K562 (cell line): ENCODE measurements around the gene SH3BGRL2. TPM values are rescaled to one million over a fixed set of nuclear protein-coding genes. Genes with fewer than 3 reads are reported as not detected.

Source experiments
- ATAC-seq: fragments of 200-7000 bp; cut with Tn5 transposase; 3 replicates; pipeline ENCODE4 v1.9.1; 2020; ENCODE audit warnings: moderate library complexity
- BruUV-seq: library from RNA; stranded (reverse); fragments of 400-500 nt; replicated peaks from 2 replicates; lab custom pipeline; 2021; lab: Mats Ljungman, UMichigan
- CTCF ChIA-PET: fragments of 300-600 bp; formaldehyde crosslinking; extraction: SDS; loops from one replicate; lab custom pipeline; 2021; ENCODE audit warnings: low intra/inter-chr PET ratio; lab: Yijun Ruan, JAX
- POLR2A ChIA-PET: fragments of 300-600, 350-650 bp; sonication (Branson Sonifier 250); formaldehyde crosslinking; extraction: SDS; loops from one replicate; lab custom pipeline; 2021; ENCODE audit warnings: antibody characterized with exemption, inconsistent platforms; lab: Yijun Ruan, JAX
- DNase-seq, 4 experiments: peaks; one replicate each; pipeline versions ENCODE4 v3.0.0 to v3.0.0-alpha.2; 2011 to 2018; ENCODE audit warnings: low spot score in 3 of 4, mixed read lengths in 3 of 4; ENCODE audit errors: extremely low read depth in 1 of 4
- FAIRE-seq: peaks from 2 replicates; lab custom pipeline; 2011; peaks lifted over from hg19 to GRCh38; lab: Jason Lieb, UNC
- H2AFZ ChIP-seq: 2 replicates; pipeline ENCODE4 v1.6.0; 2011; ENCODE audit warnings: low read depth, low read length, control low read depth, inconsistent platforms
- H3K27ac ChIP-seq: fragments of 200-600 bp; 3 replicates; pipeline ENCODE4 v1.8.0; 2011; ENCODE audit warnings: low read depth, mild to moderate bottlenecking, control low read depth, inconsistent platforms, low read length, moderate library complexity, mixed read lengths; ENCODE audit errors: extremely low read depth
- H3K27me3 ChIP-seq, 2 experiments: fragments of 300-600 bp in 1 of 2; 2 replicates in 1 of 2; 3 replicates in 1 of 2; pipeline versions ENCODE4 v1.6.0 to v1.8.0; 2011; ENCODE audit warnings: inconsistent platforms in 2 of 2, low read length in 2 of 2, mild to moderate bottlenecking in 1 of 2, mixed read lengths in 1 of 2, moderate library complexity in 1 of 2; ENCODE audit not compliant: control insufficient read depth in 2 of 2, insufficient read depth in 2 of 2
- H3K36me3 ChIP-seq: fragments of 300-600 bp; 3 replicates; pipeline ENCODE4 v1.8.0; 2011; ENCODE audit warnings: mild to moderate bottlenecking, low read length, inconsistent platforms; ENCODE audit not compliant: control insufficient read depth, insufficient read depth
- H3K4me1 ChIP-seq, 2 experiments: fragments of 200-600 bp in 1 of 2; replicated peaks in 1 of 2; 2 replicates in 1 of 2; 3 replicates in 1 of 2; pipeline versions ENCODE4 v1.5.1 to v1.8.0; 2011; ENCODE audit warnings: inconsistent platforms in 2 of 2, low read length in 2 of 2, mild to moderate bottlenecking in 1 of 2, mixed read lengths in 1 of 2, moderate library complexity in 1 of 2; ENCODE audit not compliant: control insufficient read depth in 2 of 2, insufficient read depth in 2 of 2
- H3K4me2 ChIP-seq: 2 replicates; pipeline ENCODE4 v1.6.1; 2011; ENCODE audit warnings: low read length, control low read depth, inconsistent platforms, mixed read lengths; ENCODE audit not compliant: insufficient read depth
- H3K4me3 ChIP-seq: fragments of 200-600 bp; sonication (generic), shearing (Covaris generic); 2 replicates; pipeline ENCODE4 v1.5.1; 2016; ENCODE audit warnings: control low read depth, inconsistent platforms
- H3K79me2 ChIP-seq: fragments of 200-600 bp; 3 replicates; pipeline ENCODE4 v1.8.0; 2011; ENCODE audit warnings: low read length, inconsistent platforms; ENCODE audit not compliant: control insufficient read depth, insufficient read depth
- H3K9ac ChIP-seq, 2 experiments: 2 replicates each; pipeline versions ENCODE4 v1.6.0 to v1.6.1; 2011; ENCODE audit warnings: low read depth in 2 of 2, low read length in 2 of 2, control low read depth in 1 of 2, inconsistent platforms in 1 of 2, mild to moderate bottlenecking in 1 of 2, mixed read lengths in 1 of 2; ENCODE audit not compliant: insufficient read depth in 1 of 2
- H3K9me1 ChIP-seq: one replicate; pipeline ENCODE4 v1.6.0; 2011; ENCODE audit warnings: inconsistent platforms, mild to moderate bottlenecking, low read length, moderate library complexity; ENCODE audit not compliant: control insufficient read depth, insufficient read depth
- H3K9me3 ChIP-seq: replicated peaks from 2 replicates; pipeline ENCODE4 v1.5.1; 2011; ENCODE audit warnings: low read depth, low read length, inconsistent platforms; ENCODE audit not compliant: control insufficient read depth, insufficient read depth
- H4K20me1 ChIP-seq: replicated peaks from 2 replicates; pipeline ENCODE4 v1.6.1; 2011; ENCODE audit warnings: low read length, inconsistent platforms, mixed read lengths; ENCODE audit not compliant: control insufficient read depth, insufficient read depth
- ATF3 ChIP-seq, 2 experiments: fragments of 450-650 bp in 1 of 2; sonication (generic) in 1 of 2; formaldehyde crosslinking in 1 of 2; IDR thresholded peaks in 1 of 2; conservative IDR thresholded peaks in 1 of 2; 2 replicates each; pipeline versions ENCODE4 v1.6.1 to v1.8.1; 2016 to 2023; ENCODE audit warnings: mild to moderate bottlenecking in 2 of 2, moderate library complexity in 2 of 2, inconsistent platforms in 1 of 2, missing genetic modification reagents in 1 of 2
- PTRF ChIP-seq: fragments of 450-650 bp; IDR thresholded peaks from 2 replicates; pipeline ENCODE4 v1.6.1; 2016; ENCODE audit warnings: mild to moderate bottlenecking, missing genetic modification characterization, missing compliant biosample characterization
- ZBTB7A ChIP-seq: IDR thresholded peaks from 2 replicates; pipeline ENCODE4 v1.6.1; 2011; ENCODE audit warnings: low read depth, mild to moderate bottlenecking, low read length, moderate library complexity, borderline replicate concordance; ENCODE audit not compliant: control insufficient read depth
- ZC3H8 ChIP-seq: fragments of 450-650 bp; IDR thresholded peaks from 2 replicates; pipeline ENCODE4 v1.6.1; 2017
- ZNF212 ChIP-seq: fragments of 450-650 bp; formaldehyde crosslinking; IDR thresholded peaks from 2 replicates; pipeline ENCODE4 v1.4.0; 2020; ENCODE audit warnings: mild to moderate bottlenecking
- ZNF263 ChIP-seq: sonication (generic); formaldehyde crosslinking; IDR thresholded peaks from 2 replicates; pipeline ENCODE4 v1.8.0; 2022; ENCODE audit warnings: mild to moderate bottlenecking, missing genetic modification reagents, borderline replicate concordance
- WGBS: fragments of 100-300 bp; shearing (Covaris generic); methylation state at CpG from one replicate; pipeline ENCODE4 v1.1.6; 2016; ENCODE audit warnings: low coverage, mixed read lengths; ENCODE audit not compliant: insufficient coverage; ENCODE audit errors: missing lambda C conversion rate; 5-methylcytosine and 5-hydroxymethylcytosine counted together
- in situ Hi-C: fragments of 300-500 bp; cut with MboI; formaldehyde crosslinking; loops from 4 replicates; pipeline ENCODE4 v1.15.0; 2018; ENCODE audit warnings: inconsistent platforms, mixed read lengths
- intact Hi-C: fragments of 100-400 bp; cut with micrococcal nuclease; formaldehyde crosslinking; loops from 2 replicates; pipeline ENCODE4 v1.14.2; 2022
- polyA plus RNA-seq, 8 experiments: library from polyadenylated mRNA; depleted of rRNA in 4 of 8; stranded (reverse) in 5 of 8; unstranded in 3 of 8; fragments of >200 nt; fragmentation: Nextera tagmentation in 2 of 8; fragmentation: Illumina TruSeq in 1 of 8; extraction: Ambion mirVana in 2 of 8; extraction: Trizol in 1 of 8; gene quantifications; 2 replicates each; pipeline versions ENCODE4 v1.2.1 to v1.2.3, GENCODE V29; 2011 to 2014; ENCODE audit warnings: inconsistent platforms in 1 of 8, missing spikeins in 1 of 8
- total RNA-seq, 7 experiments: library from RNA; depleted of rRNA in 6 of 7; stranded (reverse); fragments of >200 nt in 6 of 7; fragmentation: Illumina TruSeq in 2 of 7; extraction: Trizol in 2 of 7; gene quantifications; 2 replicates each; pipeline versions ENCODE4 v1.2.1 to v1.2.3, GENCODE V29; 2011 to 2021; ENCODE audit warnings: low replicate concordance in 1 of 7

The SH3BGRL2 gene
- total and polyA plus RNA-seq, 9 of the 15 experiments (the other 6 are each of a cell fraction or from before 2014, with no cell fraction given): 4.4 to 12.1 (median 7.3) TPM

DNA sequence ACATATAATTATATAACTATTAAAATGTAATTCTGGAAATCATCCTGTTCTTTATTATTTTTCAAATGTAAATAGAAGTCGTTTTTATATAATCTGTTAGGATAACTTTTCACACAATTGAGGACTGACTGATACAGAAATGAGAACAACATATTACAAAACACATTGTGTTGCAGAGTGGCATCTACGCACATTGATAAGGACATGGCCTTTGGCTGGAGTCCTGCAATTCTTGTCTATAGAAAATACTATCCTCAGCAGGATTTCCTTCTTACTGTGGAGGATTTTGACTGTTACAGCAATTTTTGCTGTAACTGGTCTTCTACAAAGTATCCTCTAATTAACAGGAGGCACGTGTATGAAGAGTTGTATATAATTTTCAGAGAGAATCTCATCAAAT lies 19.8 kb downstream of the SH3BGRL2 start:
- TF ChIP-seq ZNF212 (no peak), PTRF (no peak), ZC3H8 (no peak), ZNF263 (no peak)
- H4K20me1 ChIP-seq: no peaks in the 10 kb centered on the region; the same call in 1 of the 2 replicates
- no peak overlapping the region for H3K4me3 ChIP-seq
- intact Hi-C loops (no loop called here), in situ Hi-C loops (no loop called here)
- H3K79me2 ChIP-seq: peaks cover 18% of the 10 kb centered on the region; the same call in 1 of the 3 replicates
- CTCF ChIA-PET: no interaction called here
- no peaks in the 10 kb centered on the region; a peak in 1 of 5 replicates for H3K4me1 ChIP-seq
- FAIRE-seq (no peak), ATAC-seq (no peak), DNase-seq (no peak)
- WGBS: 29% methylated on average over 3 of the region's 3 CpGs
- POLR2A ChIA-PET: interaction anchor here (1.0 kb wide), 1 partner anchor 16 kb away, joined by 3 read pairs; no protein-coding TSS in a partner anchor
- H3K36me3 ChIP-seq: no peaks in the 10 kb centered on the region
- no peaks in the 10 kb centered on the region for H3K27me3 ChIP-seq
- H3K27ac ChIP-seq: no peak overlapping the region
- no peak overlapping the region for H3K9ac ChIP-seq
- H2AFZ ChIP-seq: no peak overlapping the region
- no peak overlapping the region for H3K4me2 ChIP-seq
- H3K9me3 ChIP-seq: no peaks in the 10 kb centered on the region
- H3K9me1 ChIP-seq: no peaks in the 10 kb centered on the region
- BruUV-seq: no TSS peak

DNA sequence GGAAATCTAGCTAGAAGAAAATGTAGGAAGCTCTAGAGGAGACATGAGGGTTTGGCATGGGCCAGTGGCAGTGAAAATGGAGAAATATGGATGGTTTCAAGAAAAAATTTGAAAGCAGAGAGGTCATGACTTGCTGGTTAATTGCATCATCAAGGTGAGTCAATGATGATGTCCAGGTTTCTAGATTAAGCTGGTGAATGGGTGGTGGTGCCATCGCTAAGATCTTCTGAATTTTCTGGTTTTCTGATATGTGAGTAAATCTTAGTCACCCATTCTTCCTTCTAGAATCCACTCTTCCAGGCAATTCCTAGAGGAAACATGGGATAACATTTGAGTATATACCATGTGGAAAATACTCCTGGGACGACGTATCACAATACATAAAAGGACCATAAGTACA lies 25.0 kb downstream of the SH3BGRL2 start:
- no peaks in the 10 kb centered on the region for H3K36me3 ChIP-seq
- in situ Hi-C loops (no loop called here), intact Hi-C loops (no loop called here)
- no peaks in the 10 kb centered on the region for H3K4me1 ChIP-seq
- no peaks in the 10 kb centered on the region for H3K27me3 ChIP-seq
- H3K4me2 ChIP-seq: no peak overlapping the region
- ChIA-PET CTCF (no interaction called here), POLR2A (no interaction called here)
- H2AFZ ChIP-seq: no peak overlapping the region
- 0 out of 3 replicates have a peak, but pooled peaks cover 3% of the 10 kb centered on the region for H3K79me2 ChIP-seq
- no peaks in the 10 kb centered on the region for H3K9me3 ChIP-seq
- H3K27ac ChIP-seq: no peak overlapping the region
- H3K9me1 ChIP-seq: no peaks in the 10 kb centered on the region
- FAIRE-seq (no peak), ATAC-seq (no peak), DNase-seq (no peak)
- no TSS peak for BruUV-seq
- TF ChIP-seq ZBTB7A (no peak), ATF3 (IDR thresholded peaks at IDR 0.05) (peak; percentile 76), ATF3 (CRISPR knock-in tag; conservative IDR thresholded peaks at IDR 0.05) (no peak)
- 68% methylated on average over 3 of the region's 3 CpGs for WGBS
- no peaks in the 10 kb centered on the region; the same call in 1 of the 2 replicates for H4K20me1 ChIP-seq
- no peak overlapping the region for H3K4me3 ChIP-seq
- no peak overlapping the region for H3K9ac ChIP-seq
